Islet precursor cell (in vitro differentiated cells): ENCODE results near the gene SPACA9.

ENCODE experiments used
- DNase-seq: peaks from one replicate; pipeline ENCODE4 v3.0.0-alpha.2; 2018

Gene SPACA9

DNA sequence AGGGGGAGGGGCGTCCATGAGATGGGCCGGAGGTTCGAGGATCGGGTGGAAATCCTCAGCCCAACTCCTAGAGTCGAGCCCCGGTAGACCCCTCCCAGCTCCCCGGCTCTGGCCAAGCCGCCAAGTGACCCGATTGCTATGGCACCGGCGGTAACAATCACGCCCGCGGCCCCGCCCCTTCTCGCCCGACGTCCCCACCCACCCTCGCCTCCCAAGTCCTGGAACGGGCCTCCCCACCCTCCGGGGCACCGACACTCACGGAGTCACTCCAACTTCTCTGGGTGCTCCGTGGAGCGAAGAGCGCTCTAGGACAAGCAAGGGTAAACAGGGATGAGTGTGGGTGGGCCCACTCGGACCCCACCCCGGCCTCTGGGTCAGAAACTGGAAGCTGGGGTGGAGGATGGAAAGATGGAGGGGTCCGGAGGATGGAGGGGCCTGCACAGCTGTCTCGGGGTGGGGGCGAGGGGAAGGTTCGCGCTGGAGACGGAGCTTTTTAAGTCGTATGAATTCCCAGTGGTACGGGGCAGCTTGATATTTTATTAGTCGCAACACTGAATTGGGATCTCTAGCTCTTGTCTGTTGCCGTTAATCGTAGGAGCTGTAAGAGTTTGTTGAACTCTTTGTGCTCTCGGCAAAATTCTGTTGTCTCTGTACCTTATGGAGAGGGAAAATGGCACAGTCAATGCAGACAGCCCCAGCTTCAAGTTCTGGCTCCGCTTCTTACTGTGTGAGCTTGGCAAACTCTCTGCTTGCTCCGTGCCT lies at the start of gene SPACA9:
TSS of gene SPACA9 (plus strand) at position 204 of the 762 bp plus-strand sequence. CDS start 5,050 bp downstream, outside the sequence.
- peak; percentile 79 for DNase-seq

DNA sequence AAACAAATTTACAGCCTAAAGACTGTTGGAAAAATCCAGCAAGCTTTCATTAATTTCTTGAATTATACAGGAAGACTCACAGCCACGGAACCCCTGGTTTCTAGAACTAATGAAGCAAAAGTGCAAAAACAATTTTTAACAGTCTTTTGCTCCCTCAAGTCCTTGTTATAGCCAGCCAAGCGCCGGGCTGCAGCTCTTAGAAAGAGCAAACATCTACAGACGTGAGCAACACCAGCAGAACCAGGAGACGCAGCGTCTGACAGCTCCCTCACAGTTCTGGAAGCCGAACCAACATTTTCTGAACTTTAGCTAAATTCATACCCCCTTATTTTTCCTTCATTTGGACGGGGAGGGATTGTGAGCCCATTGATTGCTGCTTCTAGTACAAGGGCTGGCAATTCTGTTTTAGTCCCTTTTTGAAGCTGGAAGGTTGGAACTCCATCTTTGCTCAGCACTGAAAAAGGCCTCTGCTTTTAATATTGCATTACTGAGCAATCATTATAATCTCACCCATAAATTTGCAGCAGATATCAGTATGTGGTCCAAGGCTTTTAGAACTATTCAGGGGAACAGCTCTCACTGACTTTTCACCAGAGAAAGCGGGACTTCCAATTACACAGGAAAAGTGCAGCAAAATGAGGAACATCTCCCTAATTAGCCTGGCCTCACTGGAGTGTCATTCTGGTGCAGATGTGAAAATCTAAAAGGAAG lies 46.4 kb upstream of the SPACA9 start:
- no peak for DNase-seq

DNA sequence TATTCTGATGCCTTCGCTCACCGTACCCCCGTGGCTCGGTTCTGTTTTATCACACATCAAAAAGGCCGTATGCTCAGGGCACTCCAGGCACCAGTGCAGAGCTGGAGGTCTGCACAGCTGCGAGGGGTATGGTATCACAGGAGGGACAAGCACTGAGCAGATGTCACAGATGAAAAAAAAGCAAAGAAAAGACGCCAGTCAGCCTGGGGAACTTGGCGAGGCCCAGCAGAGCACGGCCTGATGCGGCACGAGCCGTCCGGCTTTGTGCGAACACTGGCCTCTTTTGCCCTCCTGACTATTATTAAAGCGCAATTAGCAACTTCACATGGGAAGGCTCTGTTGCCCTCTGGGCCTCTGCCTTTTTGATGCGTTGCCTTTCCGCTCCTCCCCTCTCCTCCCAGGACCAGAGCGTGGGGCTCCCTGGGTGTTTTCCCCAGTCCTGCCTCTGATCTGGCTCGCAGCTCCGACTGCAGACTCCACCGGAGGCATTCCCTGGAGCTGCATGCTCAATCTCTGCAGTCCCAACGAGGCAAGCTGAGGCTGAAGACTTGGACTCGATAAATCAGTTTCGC lies 45.1 kb upstream of the SPACA9 start:
- DNase-seq, result no peak

GRCh38 chr9:132834343-132834742 lies 44.4 kb upstream of the SPACA9 start:
- DNase-seq, result no peak

DNA sequence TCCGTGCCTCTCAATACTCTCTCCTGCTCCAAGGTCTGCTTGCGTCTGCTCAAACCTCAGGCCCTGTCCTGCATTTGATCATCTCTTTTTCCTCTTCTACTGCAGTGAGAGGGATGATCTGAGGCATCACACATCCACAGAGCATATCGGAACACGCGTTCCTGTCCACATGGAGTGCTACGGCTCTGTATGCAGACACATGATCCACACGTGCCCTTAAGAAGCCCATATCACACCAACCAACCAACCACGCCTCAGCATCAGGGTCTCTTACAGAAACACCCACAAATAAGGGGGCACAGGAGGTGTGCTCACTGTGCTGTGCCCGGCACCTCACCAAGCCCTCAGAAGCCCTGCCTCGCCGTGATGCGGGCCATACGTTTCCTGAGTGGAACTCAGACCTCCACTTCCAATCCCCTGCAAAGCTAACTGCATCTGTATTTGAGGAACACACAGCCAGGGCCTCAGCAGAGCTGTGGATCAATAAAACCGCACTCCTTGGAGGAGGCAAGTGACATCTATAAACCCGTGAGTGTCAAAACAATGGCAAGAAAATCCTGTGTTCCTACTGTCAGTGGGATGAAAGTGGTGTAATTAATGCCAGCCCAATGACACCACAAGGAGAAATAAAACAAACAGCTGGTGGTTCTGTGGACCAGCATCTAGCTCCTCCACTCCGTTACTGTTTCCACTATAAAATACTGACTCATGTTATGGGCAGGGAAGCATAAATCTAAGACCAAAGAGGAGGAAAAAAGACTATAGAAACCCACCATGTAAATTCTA lies 41.0 kb upstream of the SPACA9 start:
- no peak for DNase-seq

GRCh38 chr9:132838291-132838690 lies 40.4 kb upstream of the SPACA9 start:
- no peak for DNase-seq

GRCh38 chr9:132840980-132841379 lies 37.7 kb upstream of the SPACA9 start:
- DNase-seq, result no peak

DNA sequence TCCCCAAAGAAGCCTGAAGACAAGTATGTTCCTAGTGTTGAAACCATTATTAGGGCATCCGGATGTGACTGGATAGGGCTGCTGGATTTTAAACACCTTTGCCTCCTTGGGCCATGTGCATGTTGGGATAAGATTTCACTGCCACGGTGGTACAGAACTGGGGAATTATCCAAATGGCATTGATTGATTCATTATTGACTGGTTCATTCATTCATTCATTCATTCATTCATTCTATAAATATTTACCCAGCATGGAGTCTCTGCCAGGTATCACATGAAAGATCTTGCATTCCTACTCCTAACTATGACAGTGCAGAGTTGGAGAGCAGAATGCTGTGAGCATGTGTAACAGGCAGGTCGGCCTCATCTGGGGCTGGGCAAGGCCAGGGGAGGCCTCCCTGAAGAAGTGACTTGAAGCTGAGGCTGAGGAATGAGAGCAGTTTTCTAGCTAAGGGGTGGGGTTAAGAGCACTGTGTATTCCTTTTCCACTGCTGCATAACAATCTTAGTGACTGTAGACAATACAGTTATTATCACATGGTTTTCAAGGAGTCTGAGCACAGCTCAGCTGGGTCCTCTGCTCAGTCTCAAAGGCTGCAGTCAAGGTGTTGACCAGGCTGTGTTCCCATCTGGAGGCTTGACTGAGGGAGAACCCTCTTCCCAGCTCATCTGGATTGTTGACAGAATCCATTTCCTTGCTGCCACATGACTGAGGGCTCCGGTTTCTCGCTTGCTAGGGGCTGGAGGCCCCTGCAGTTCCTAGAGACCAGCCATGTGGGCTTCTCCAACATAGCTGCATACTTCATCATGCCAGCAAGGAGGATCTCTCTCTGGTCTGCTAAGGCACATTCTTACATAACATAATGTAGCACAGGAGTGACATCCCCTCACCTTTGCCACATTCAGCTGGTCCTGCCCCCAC lies 36.3 kb upstream of the SPACA9 start:
- DNase-seq, result no peak

- DNase-seq, result no peak
These were observed 32.4 kb upstream of the SPACA9 start for GRCh38 chr9:132846109-132846917.

GRCh38 chr9:132846918-132847515 lies 31.7 kb upstream of the SPACA9 start:
- DNase-seq, result no peak

GRCh38 chr9:132849185-132849706 lies 29.5 kb upstream of the SPACA9 start:
- no peak for DNase-seq

GRCh38 chr9:132853482-132853881 lies 25.2 kb upstream of the SPACA9 start:
- no peak for DNase-seq

- no peak for DNase-seq
These were observed 23.9 kb upstream of the SPACA9 start for GRCh38 chr9:132854832-132855231.

DNA sequence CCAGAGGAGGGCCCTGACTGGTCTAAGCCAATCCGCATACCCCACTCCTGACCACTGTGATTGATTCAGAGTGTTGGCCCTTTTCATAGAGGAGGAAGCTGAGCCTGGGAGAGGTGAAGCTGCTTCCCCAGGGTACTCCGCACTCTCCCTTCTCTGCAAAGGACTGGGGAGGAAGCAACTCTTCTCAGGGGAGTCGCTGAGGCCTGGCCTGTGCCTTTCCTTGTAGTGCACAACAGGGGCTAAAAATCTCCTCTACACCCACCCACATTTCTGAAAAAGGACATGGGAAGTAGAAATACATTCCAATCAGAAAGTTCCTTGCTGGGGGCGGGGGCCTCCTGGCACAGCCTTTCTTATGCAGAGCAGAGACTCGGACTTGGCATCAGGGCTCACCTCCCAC lies 22.8 kb upstream of the SPACA9 start:
- DNase-seq, result no peak

DNA sequence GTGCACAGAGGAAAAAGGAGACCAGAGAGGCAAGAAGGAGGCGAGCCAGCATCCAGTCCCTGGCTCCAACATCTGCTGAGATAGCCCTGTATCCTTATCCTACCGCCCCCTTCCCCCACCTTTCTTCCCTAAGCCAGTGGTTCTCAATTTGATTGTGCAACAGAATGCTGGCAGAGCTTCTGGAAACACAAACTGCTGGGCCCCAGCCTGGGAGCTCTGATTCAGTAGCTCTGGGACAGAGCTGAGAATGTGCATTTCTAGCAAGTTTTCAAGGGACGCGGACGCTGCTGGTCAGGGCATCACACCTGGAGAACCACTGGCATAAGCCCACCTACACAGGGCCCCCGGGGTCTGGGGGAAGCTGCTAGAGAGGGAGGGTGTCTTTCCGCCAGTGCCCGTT lies 21.7 kb upstream of the SPACA9 start:
- DNase-seq, result no peak

DNA sequence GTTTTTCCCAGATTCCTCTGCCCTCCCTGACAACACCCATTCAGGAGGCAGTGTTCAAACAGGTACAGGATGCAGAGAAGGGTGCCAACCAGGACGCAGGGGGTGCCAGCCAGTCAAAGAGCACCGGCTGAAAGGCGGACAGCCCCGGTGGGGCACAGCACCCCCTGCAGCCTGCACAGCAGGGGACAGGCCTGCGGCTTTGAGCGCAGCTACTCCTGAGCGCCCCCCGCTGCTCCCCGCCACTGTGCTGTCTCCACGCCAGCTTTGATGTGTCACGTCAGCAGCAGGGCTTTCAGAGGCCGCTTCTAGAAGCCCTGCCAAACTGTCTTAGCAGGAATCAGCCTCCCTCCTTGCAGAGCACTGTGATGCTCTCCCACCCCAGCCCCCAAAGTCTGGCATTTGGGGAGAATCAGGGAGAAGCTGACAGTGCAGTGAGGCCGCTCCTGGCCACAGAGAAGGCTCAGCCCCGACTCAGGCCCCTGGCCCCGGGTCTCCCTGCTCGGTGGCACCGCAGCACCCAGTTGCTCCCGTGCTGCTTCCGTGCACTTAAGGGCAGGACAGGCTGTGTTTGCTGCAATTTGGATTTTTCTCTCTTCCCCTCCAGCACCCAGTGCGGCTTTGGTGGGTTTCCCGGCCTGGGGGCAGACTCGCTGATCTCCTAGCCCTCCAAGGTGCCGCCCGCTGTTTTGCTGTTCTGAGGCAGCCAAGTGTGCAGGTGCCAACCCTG lies 20.9 kb upstream of the SPACA9 start:
- no peak for DNase-seq

GRCh38 chr9:132858751-132859150 lies 19.9 kb upstream of the SPACA9 start:
- no peak for DNase-seq

DNA sequence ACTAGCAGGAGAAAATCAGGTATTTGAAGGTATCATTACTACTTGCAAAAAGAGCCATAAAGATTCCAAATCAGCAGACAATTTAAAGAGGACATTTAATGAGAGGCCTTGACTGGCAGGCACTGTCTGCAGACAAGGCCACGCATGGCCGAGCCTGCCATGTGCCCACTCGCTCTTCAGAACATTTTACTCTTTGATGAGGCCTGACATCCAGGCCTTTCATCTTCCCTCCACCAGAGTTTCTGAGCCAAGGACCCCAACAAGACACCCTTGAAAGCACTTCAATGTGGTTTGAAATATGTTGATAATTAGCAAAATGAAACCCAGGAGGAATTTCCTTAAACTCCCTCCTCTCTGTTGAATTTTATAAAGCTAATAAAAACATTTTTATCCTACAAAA lies 17.0 kb upstream of the SPACA9 start:
- no peak for DNase-seq

GRCh38 chr9:132862533-132862932 lies 16.2 kb upstream of the SPACA9 start:
- no peak for DNase-seq

DNA sequence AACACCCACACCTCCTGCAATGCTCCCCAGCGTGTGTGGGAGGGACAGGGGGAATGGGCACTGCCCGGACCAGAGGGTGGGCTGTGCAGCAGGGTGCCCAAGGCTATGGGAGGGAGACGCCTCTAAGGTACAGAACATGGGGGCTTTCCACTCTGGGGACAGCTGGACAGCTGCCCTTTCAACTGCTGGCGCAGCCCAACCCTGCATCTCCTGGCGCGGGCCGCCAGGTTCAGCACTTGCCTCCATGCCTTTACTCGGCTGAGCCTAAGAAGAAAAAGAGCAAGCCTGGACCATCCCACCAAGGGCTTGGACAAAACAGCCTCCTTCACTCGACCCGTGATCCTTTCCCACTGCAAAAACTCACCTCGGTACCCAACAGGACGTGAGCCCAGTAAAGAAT lies 15.6 kb upstream of the SPACA9 start:
- DNase-seq, result no peak
